DMS 273 treated with DMSO at 0.1 percent for 48 hours (cell line): ENCODE data around the gene PLAU.
"Not testable (repeated sequence)": the region's sequence is repeated elsewhere in the genome, so short reads cannot be mapped to it uniquely, and the experiment has no call there.

ENCODE experiments used
- DNase-seq: peaks from one replicate; lab custom pipeline; 2025; lab: John Stamatoyannopoulos, UW

Gene PLAU

DNA sequence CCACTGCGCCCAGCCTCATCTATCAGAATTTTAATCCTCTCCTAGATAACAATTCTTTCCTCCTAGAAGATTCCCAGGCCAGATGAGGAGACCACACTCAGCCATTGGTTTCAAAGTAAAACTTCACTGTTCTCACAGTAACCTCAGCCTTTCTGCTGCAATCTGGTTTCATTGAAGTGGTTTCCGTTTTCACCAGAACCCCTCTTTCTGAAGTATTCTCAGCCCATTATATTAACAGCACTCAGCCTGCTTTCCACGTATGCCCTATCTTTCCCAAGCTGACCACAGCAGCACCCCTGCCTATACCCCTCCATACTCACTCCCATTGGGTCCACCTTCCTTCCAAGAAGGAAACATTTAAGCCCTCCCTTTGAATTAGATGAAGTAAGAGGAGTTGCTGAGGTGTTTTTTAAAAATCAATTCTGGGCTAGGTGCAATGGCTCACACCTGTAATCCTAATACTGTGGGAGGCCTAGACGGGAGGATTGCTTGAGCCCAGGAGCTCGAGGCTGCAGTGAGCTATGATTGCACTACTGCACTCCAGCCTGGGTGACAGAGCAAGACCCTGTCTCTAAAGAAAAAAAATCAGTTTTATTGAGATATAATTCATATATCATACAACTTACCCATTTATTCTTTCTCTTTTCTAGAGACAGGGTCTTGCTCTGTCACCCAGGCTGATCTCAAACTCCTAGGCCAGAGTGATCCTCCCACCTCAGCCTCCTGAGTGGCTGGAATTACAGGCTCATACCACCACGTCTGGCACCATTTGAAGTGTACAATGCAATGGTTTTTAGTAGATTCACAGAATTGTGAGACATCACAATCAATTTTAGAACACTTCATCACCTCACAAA lies 11.3 kb downstream of the PLAU start:
- DNase-seq = no peak

DNA sequence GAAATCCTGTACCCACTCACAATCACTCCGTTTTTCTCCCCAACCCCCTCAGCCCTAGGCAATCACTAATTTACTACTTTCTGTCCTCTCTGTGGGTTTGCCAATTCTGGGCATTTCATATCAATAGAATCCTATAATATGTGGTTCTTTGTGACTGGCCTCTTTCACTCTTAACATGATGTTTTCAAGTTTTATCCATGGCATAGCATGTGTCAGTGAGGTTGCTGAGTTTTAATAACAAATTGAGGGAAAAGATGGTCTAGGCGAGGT lies 11.9 kb downstream of the PLAU start:
- DNase-seq = no peak

DNA sequence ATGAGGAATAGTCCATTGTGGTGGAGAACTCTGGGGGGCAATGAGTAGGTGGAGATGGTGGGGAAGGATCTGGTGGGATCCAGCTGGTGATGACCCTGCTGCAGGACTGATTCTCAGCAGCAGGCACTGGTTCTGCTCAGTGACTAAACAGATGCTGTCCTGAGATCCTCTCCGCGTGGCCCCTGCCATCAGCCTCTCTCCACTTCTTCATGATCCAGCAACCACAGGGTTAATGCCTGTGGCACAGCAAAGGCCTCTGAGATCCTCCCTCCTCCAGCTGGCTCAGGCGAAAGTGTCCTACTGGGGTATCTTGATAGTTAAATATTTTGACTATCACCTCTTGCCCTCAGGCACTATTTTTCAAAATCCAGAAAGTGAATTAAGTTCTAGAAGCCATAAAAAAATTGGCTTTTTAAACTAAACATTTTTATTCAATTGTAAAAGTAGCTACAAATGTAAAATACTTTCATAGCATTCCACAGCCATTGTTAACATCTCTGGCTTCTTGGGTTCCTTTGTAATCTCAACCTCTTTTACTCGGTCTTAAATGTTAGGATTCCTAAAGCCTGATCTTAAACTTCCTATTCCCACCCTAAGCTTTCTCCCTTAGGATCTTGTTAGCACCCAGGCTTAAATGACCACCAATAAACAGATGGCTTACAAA lies 13.1 kb downstream of the PLAU start:
- no peak for DNase-seq

DNA sequence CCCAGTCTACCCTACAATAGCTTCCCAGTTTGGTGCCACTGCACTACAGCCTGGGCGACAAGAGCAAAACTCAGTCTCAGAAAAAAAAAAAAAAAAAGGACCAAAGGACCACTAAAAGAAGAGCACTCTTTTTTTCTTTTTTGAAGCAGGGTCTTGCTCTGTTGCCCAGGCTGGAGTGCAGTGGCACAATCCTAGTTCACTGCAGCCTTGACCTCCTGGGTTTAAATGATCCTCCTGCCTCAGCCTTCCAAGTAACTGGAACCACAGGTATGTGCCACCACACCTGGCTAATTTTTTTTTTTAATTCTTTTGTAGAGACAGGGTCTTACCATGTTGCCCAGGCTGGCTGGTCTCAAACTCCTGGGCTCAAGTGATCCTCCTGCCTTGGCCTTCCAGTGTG lies 14.0 kb downstream of the PLAU start:
- no peak for DNase-seq

DNA sequence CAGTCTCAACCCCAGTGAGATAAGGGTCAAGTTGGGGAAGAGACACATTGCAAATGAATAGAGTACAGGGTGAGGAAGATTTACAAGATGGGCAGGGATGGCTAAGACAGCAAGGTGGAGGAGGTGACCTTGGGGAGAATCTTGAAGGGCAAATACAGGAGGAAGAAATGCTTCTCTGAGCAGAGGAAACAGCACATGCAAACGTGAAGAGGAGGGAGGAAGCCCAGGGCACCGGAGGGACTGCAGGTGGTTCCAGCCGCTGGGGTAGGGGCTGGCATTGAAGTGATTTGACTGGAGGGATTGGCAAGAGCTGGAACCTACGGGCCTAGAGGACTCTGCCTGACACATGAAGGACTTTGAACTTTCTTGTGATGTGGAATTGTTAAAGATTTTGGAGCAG lies 14.6 kb downstream of the PLAU start:
- no peak for DNase-seq

DNA sequence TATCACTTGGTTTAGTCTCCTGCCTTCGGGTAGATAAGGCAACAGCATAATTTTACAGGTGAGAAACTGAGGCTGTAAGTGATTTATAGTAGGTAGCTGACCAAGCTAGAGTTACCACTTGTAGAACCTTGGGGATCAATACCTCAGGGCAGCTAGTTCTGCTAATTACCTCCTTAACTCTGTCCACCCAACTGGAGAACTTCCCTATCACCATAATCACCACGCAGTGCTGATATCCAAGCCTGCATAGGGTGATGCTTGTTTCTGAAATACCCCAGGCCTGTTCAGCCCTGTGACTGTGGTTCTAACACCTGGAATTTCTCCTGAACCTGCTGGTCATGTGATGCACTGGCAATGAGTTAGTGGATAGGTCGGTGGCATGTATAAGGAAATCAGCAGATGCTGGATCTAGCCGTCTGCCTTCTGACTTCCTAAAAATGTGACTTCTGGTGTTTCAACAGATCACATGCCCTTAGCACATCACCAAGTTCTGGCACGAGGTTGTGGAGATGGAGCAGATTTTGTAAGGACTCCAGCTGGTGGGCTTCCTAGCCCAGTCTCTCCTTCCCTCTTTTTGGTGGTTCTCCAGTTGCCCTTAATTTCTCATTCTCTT lies 15.3 kb downstream of the PLAU start:
- DNase-seq = no peak

DNA sequence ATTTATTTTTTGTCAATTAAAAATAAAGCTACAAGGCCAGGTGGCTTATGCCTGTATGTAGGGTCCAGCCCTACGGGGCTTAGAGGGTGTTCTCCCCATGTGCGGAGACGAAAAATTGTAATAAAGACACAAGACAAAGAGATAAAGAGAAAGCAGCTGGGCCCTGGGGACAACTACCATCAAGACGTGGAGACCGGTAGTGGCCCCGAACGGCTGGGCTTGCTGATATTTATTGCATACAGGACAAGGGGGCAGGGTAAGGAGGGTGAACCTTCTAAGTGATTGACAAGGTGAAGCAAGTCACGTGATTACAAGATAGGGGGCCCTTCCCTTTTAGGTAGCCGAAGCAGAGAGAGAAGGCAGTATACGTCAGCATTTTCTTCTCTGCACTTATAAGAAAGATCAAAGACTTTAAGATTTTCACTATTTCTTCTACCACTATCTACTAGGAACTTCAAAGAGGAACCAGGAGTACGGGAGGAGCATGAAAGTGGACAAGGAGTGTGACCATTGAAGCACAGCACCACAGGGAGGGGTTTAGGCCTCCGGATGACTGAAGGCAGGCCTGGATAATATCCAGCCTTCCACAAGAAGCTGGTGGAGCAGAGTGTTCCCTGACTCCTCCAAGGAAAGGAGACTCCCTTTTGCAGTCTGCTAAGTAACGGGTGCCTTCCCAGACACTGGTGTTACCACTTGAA lies 19.8 kb downstream of the PLAU start:
- not testable (repeated sequence) for DNase-seq

DNA sequence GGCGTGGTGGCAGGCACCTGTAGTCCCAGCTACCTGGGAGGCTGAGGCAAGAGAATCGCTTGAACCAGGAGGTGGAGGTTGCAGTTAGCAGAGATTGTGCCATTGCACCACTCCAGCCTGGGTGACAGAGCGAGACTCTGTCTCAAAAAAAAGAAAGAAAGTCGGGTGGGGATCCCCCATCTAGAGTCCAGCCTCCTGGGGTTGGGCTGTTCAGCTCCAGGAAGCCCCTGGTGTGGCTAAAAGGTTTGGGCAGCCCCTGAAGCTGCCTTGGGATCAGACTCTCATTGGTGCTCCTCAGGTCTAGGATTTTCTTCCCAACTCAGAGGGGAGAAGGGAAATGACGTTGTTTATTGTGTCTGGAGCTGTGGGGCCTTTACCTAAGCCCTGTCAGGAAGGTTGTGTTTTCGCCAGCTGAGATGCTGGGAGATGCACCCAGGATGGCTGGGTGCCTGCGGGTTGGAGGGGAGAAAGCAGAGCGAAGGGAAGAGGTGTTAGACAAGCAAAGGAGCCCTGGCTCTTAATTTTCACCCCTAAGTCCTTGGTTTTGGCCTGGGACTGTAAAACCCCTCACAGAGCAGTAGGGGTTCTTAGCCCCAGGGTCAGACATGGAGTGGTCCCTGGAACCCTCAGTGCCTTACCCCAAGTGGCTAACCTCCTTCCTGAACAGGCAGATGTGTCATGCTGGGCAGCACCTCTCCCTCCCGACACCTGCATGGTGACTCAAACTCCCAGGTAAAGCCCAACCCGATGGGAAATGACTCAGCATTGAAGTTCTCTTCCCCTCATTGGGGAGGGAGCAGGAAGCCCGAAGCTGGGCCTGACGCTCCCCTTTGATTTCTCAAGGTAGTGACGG lies 21.1 kb downstream of the PLAU start:
- DNase-seq = no peak

DNA sequence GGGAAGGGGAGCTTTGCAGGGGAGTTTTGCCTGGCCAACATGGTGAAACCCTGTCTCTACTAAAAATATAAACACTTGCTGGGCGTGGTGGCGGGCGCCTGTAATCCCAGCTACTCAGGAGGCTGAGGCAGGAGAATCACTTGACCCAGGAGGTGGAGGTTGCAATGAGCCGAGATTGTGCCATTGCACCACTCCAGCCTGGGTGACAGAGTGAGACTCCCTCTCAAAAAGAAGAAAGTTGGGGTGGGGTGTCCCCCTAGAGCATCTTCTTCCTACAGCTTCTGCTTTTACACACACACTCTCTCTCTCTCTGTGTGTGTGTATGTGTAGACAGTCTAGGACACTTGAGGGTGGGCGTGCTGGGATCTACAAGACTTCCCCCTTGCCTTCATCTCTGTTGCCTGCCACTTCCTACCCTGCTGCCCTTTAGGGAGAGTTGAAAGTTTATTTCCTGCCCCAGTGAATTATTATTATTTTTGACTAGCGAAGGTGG lies 21.7 kb downstream of the PLAU start:
- DNase-seq = no peak

DNA sequence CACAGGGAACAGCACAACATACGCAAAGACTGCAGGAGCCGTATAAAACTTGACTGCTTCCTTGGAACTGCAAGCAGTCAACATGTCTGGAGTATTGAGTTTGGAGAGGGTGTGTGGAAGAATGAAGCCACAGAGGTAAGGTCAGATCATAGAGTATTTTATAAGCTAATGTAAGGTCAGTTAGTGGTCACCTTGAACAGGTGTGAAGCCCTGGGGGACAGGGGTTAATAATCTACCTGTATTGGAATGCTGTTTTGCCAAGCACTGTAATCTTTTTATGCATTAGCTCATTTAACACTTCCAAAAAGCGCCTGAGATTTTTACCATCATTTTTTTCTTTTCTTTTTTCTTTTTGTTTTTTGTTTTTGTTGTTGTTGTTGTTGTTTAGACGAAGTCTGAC lies 23.1 kb downstream of the PLAU start:
- no peak for DNase-seq

DNA sequence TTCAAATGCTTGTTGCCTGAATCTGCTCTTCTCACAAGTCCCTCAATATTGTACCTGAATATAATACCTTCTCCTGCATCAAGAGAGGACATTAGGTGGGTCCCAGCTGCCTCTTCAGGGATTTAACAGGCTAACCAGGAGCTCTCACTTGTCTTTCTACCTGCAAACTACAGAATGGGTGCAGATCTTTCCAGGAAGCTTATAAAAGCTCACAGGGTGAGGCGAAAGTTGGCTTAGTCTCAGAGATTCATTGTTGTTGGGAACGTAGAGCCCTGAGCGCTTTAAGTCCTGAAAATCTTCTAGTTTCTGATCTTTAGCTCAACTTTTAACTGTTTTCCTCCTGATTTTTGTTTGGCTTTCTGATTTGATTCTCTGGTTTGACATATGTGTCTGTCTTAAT lies 25.0 kb downstream of the PLAU start:
- no peak for DNase-seq

DNA sequence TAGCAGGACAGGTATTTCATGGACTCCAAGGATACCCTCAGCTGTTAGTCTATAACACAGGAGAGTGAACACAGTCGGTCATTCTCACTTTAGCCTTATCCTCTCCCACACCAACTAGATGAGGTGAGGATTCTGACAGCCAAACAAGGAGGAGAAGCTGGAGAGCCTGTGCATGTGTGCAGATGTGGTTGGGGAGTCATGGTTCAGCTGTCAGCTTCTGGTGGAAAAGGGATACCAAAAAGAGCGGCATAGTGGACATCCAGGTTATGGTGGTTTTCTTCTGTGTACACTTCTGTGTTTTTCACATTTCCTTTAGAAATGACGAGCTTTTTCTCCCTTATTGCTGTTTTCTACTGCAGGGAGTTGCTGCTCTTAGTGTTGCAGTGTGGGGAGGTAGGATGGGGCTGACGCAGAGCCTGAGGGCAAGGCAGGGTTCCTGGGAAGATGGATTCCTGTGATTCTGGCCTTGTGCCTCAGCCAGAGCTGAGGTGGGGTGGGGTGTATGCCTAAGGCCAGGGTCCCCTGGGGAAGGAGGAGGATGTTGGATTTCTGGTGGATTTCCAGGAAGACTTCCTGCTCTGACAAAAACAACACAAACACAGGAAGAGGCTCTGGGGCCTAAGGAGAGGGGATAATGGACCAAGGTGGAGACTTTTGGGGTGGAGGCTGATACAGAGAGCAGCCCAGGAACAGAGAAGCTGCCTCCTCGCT lies 26.6 kb downstream of the PLAU start:
- DNase-seq = no peak

DNA sequence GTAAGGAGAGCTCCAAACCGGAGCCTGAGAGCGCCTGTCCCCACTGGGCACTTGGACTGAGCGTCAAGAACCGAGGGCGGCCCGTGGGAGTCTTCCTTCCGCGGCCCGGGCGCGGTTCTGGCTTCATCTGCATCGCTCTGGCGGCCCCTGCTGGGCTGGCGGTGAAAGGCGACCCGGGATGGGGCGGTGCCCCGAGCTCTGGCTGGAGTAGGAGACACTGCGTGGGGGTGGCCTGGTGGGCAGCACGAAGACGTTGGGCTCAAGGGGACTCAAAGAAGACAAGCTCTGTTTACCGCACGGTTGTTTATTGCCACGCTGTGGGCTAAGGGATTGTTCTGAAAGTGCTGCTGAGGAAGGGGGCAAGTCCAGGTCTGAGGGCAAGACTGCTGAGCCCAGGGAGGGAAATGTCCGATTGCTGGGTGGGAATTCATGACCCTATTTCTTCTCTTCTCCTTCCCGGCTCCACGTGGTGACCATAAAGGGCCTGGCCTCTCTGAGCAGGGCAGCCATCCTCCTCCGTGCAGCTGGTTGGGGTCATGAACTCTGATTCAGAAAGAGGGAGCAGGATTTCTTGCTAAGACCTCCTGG lies 29.8 kb downstream of the PLAU start:
- no peak for DNase-seq

DNA sequence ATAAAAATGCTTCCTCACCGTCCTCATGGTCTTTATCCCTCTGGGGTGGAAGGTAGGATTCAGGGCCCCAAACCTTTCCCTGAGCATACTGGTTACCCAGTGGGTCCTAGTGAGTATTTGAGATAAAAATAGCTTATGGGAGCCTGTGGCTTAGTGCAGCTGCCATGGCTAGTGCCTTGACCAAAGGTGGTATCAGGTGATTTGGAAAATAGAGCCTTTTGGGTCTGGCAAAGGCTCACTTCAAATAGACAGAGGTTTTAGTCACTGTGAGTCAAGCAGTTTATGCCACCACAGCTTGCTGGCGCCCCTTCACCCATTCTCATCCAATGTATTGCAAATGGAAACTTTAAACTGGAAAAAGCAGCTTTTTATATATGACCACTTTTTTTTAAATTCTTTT lies 30.4 kb downstream of the PLAU start:
- DNase-seq = no peak

DNA sequence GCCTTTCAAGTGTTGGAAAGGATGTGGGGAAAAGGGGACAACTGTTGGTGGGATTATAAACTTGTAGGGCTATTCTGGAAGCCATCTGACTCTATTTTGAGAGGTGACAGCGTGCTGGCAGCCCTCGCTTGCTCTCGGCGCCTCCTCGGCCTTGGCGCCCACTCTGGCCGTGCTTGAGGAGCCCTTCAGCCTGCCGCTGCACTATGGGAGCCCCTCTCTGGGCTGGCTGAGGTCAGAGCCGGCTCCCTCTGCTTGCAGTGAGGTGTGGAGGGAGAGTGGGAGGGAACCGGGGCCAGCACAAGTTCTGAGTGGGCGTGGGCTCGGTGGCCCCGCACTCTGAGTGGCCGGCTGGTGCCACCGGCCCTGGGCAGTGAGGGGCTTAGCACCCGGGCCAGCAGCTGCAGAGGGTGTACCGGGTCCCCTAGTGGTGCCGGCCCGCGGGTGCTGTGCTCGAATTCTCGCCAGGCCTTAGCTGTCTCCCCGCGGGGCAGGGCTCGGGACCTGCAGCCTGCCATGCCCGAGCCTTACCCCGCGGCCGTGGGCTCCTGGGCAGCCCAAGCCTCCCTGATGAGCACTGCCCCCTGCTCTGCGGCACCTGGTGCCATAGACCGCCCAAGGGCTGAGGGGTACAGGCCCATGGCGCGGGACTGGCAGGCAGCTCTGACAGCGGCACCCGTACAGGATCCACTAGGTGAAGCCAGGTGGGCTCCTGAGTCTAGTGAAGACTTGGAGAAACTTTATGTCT lies 33.6 kb downstream of the PLAU start:
- DNase-seq = no peak

DNA sequence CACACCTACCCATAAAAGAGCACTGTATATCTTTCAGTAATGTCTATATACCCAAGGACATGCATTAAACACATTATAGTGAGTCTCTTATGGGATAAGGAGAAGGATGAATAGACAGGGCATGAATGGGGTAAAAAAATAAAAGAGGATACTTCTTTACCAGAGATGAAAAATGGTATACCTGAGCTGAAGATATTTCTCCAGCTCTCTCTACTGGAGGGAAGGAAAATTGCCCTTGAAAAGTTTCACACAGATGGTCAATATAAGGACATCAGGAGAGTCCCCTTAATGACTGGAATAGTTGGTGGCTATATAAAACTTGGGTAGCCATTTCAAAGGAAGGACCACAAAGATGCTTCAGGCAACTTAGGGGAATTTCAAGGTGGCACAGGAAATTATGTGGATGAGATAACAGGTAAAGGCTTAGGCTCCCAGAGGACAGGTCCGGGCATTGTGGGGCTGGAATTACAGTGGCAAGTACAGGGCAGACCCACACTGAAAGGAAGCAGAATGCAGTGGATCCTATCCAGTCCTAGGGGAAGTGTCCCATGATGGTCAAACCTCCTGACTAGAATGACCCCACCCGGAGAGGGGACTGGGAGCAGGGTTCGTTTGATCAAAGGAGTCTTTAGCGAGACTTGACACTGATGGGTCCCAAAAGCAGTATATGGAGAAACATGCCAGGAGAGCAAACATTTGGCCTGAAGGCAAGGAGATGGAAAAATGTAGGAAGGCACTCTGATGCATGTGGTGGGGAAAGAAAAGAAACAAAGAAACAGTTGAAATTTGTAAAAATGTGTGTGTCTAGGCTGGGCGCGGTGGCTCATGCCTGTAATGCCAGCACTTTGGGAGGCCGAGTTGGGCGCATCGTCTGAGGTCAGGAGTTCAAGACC lies 35.6 kb downstream of the PLAU start:
- no peak for DNase-seq

DNA sequence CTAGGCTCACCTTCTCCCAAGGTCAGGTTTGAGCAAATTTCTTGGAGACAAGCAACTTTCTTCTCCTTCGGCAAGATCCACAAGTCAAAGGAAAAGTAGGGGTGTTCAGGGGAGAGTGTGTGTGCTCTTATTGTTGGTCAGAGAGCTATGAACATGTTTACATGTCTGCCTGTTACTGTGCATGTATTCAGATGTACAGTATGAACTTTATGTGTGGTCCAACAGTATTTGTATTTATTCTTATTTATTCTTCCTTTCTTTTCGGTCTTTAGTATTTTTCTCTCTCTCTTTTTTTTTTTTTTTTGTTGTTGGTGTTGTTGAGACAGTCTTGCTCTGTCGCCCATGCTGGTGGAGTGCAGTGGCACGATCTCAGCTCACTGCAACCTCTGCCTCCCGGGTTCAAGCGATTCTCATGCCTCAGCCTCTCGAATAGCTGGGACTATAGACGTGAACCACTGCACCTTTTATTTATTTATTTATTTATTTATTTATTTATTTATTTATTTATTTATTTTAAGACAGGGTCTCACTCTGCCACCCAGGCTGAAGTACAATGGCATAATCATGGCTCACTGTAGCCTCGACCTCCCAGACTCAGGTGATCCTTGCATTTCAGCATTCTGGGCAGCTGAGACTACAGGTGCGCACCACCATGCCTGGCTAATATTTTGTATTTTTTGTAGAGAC lies 38.2 kb downstream of the PLAU start:
- no peak for DNase-seq
